A673 (cell line): ENCODE measurements around the gene SH3TC1. TPM values are rescaled to one million over a fixed set of nuclear protein-coding genes. Genes with fewer than 3 reads are reported as not detected.

Experiments used
- BruUV-seq: library from RNA; stranded (reverse); fragments of 400-500 nt; replicated peaks from 2 replicates; lab custom pipeline; 2021; lab: Mats Ljungman, UMichigan
- CTCF ChIA-PET: fragments of 300-600 bp; sonication (Branson Sonifier 250); formaldehyde crosslinking; loops from one replicate; lab custom pipeline; 2022; ENCODE audit warnings: antibody characterized with exemption; lab: Charles Lee
- POLR2A ChIA-PET: fragments of 300-600 bp; sonication (Branson Sonifier 250); formaldehyde crosslinking; loops from one replicate; lab custom pipeline; 2022; ENCODE audit warnings: antibody characterized with exemption; ENCODE audit not compliant: low non-redundant PET; lab: Charles Lee
- DNase-seq: peaks from one replicate; pipeline ENCODE4 v3.0.0-alpha.2; 2015; ENCODE audit warnings: low spot score
- H3K27ac ChIP-seq: fragments of 200-600 bp; sonication (generic); 2 replicates; pipeline ENCODE4 v1.5.1; 2016; ENCODE audit warnings: mixed run types, low read depth, mild to moderate bottlenecking, mixed read lengths, antibody characterized with exemption, low read length; ENCODE audit not compliant: poor library complexity, severe bottlenecking
- H3K27me3 ChIP-seq: fragments of 200-600 bp; sonication (generic); replicated peaks from 2 replicates; pipeline ENCODE4 v1.6.1; 2017; ENCODE audit warnings: mixed run types, low read depth, mild to moderate bottlenecking, mixed read lengths, antibody characterized with exemption, low read length; ENCODE audit not compliant: insufficient read depth, poor library complexity
- H3K36me3 ChIP-seq: fragments of 200-600 bp; sonication (generic); 2 replicates; pipeline ENCODE4 v1.6.1; 2016; ENCODE audit warnings: mixed run types, mild to moderate bottlenecking, mixed read lengths, antibody characterized with exemption, low read length; ENCODE audit not compliant: insufficient read depth, poor library complexity, severe bottlenecking
- H3K4me1 ChIP-seq: fragments of 200-600 bp; sonication (generic); 2 replicates; pipeline ENCODE4 v1.6.1; 2017; ENCODE audit warnings: mixed run types, mild to moderate bottlenecking, mixed read lengths, antibody characterized with exemption, low read length; ENCODE audit not compliant: insufficient read depth, poor library complexity, severe bottlenecking
- H3K4me3 ChIP-seq: fragments of 200-600 bp; sonication (generic); 2 replicates; pipeline ENCODE4 v1.5.1; 2016; ENCODE audit warnings: low read depth, mixed run types, mild to moderate bottlenecking, mixed read lengths, low read length; ENCODE audit not compliant: poor library complexity, severe bottlenecking
- H3K9me3 ChIP-seq: fragments of 200-600 bp; sonication (generic); 2 replicates; pipeline ENCODE4 v1.6.1; 2016; ENCODE audit warnings: mixed run types, low read depth, mild to moderate bottlenecking, mixed read lengths, antibody characterized with exemption, low read length; ENCODE audit not compliant: poor library complexity, severe bottlenecking
- CTCF ChIP-seq: fragments of 300-800, 200-600 bp; sonication (generic); conservative IDR thresholded peaks from 2 replicates; pipeline ENCODE4 v1.5.1; 2017; ENCODE audit warnings: low read depth, mild to moderate bottlenecking, antibody characterized with exemption, low read length, moderate library complexity, mixed read lengths
- EZH2 ChIP-seq: fragments of 200-600 bp; sonication (generic); IDR thresholded peaks from 2 replicates; pipeline ENCODE4 v1.6.1; 2017; ENCODE audit warnings: borderline replicate concordance, low read depth, mild to moderate bottlenecking, mixed read lengths, antibody characterized with exemption, low read length; ENCODE audit not compliant: poor library complexity, severe bottlenecking
- intact Hi-C: fragments of 100-400 bp; cut with micrococcal nuclease; formaldehyde crosslinking; loops from one replicate; pipeline ENCODE4 v1.10.0; 2022; ENCODE audit not compliant: unreplicated experiment
- total RNA-seq: library from RNA; stranded (reverse); gene quantifications from 2 replicates; pipeline ENCODE4 v1.2.3, GENCODE V29; 2021

The SH3TC1 gene
- total RNA-seq, 1 experiment from 2014 or later, result 0.71 TPM

GRCh38 chr4:8222609-8223388 lies 23.7 kb downstream of the SH3TC1 start:
- no TSS peak for BruUV-seq
- CTCF ChIA-PET, result no interaction called here
- H3K4me1 ChIP-seq, result peaks cover 21% of the 10 kb centered on the region
- no peaks in the 10 kb centered on the region for H3K36me3 ChIP-seq
- POLR2A ChIA-PET, result no interaction called here
- H3K27ac ChIP-seq, result no peak overlapping the region
- intact Hi-C loops, result no loop called here
- no peaks in the 10 kb centered on the region for H3K9me3 ChIP-seq
- no peaks in the 10 kb centered on the region for H3K27me3 ChIP-seq
- TF ChIP-seq CTCF (no peak), EZH2 (no peak)
- DNase-seq, result no peak
- H3K4me3 ChIP-seq, result no peak overlapping the region

GRCh38 chr4:8224267-8224974 lies 25.3 kb downstream of the SH3TC1 start:
- no peak for TF ChIP-seq EZH2
- TF ChIP-seq CTCF, result no peak
- Histone ChIP-seq H3K9me3 (no peaks in the 10 kb centered on the region), H3K4me1 (peaks cover 29% of the 10 kb centered on the region), H3K4me3 (no peak overlapping the region), H3K27ac (no peak overlapping the region), H3K36me3 (no peaks in the 10 kb centered on the region), H3K27me3 (no peaks in the 10 kb centered on the region)
- POLR2A ChIA-PET, result no interaction called here
- no TSS peak for BruUV-seq
- intact Hi-C loops, result no loop called here
- CTCF ChIA-PET, result no interaction called here
- DNase-seq, result no peak

GRCh38 chr4:8224975-8225625 lies 26.0 kb downstream of the SH3TC1 start:
- peaks cover 29% of the 10 kb centered on the region for H3K4me1 ChIP-seq
- H3K27ac ChIP-seq, result no peak overlapping the region
- no TSS peak for BruUV-seq
- CTCF ChIA-PET, result no interaction called here
- no peaks in the 10 kb centered on the region for H3K36me3 ChIP-seq
- H3K4me3 ChIP-seq, result no peak overlapping the region
- no peak for DNase-seq
- POLR2A ChIA-PET, result no interaction called here
- intact Hi-C loops, result no loop called here
- TF ChIP-seq CTCF, result no peak
- TF ChIP-seq EZH2, result no peak
- H3K9me3 ChIP-seq, result no peaks in the 10 kb centered on the region
- H3K27me3 ChIP-seq, result no peaks in the 10 kb centered on the region
